ENCODE results near the gene PRXL2C.

GRCh38 chr9:96626912-96627311, 28.2 kb downstream of the PRXL2C start:
- no peak for TF ChIP-seq TAF1 (IDR thresholded peaks at IDR 0.05; ENCODE audit: borderline replicate concordance, low read depth, low read length)
- no peak for TF ChIP-seq POLR2A (IDR thresholded peaks at IDR 0.05; ENCODE audit: low read depth, low read length)
- TF ChIP-seq POLR2AphosphoS5 (IDR thresholded peaks at IDR 0.05; ENCODE audit: low read depth, low read length): no peak
